GM12878 (cell line): ENCODE data around the gene HDAC5. TPM values are rescaled to one million over a fixed set of nuclear protein-coding genes. Genes with fewer than 3 reads are reported as not detected.

ENCODE experiments used
- ATAC-seq: fragments of 200-7000 bp; cut with Tn5 transposase; 3 replicates; pipeline ENCODE4 v1.9.1; 2020; ENCODE audit warnings: mild to moderate bottlenecking, moderate library complexity
- BruUV-seq: library from RNA; stranded (reverse); fragments of 400-500 nt; replicated peaks from 2 replicates; lab custom pipeline; 2021; lab: Mats Ljungman, UMichigan
- CTCF ChIA-PET: fragments of 300-600 bp; sonication (Branson Sonifier 250); formaldehyde crosslinking; extraction: SDS; loops from one replicate; lab custom pipeline; 2021; ENCODE audit warnings: inconsistent platforms; lab: Yijun Ruan, JAX
- POLR2A ChIA-PET: fragments of 350-600 bp; formaldehyde crosslinking; extraction: SDS; loops from one replicate; lab custom pipeline; 2021; ENCODE audit warnings: inconsistent platforms; lab: Charles Lee
- RAD21 ChIA-PET: fragments of 300-600 bp; sonication (Branson Sonifier 250); formaldehyde crosslinking; loops from one replicate; lab custom pipeline; 2023; ENCODE audit warnings: antibody characterized with exemption; ENCODE audit not compliant: unreplicated experiment; lab: Charles Lee
- SMC1A ChIA-PET: fragments of 300-600 bp; sonication (Branson Sonifier 250); formaldehyde crosslinking; loops from one replicate; lab custom pipeline; 2023; ENCODE audit not compliant: unreplicated experiment, uncharacterized antibody; lab: Charles Lee
- DNase-seq: peaks from one replicate; pipeline ENCODE4 v3.0.0-alpha.2; 2011; ENCODE audit warnings: low read depth, low spot score
- FAIRE-seq: peaks from 3 replicates; lab custom pipeline; 2011; peaks lifted over from hg19 to GRCh38; lab: Jason Lieb, UNC
- H2AFZ ChIP-seq: 2 replicates; pipeline ENCODE4 v1.6.0; 2011; ENCODE audit warnings: low read depth, low read length, control low read depth; ENCODE audit not compliant: control insufficient read depth
- H3K27ac ChIP-seq: 2 replicates; pipeline ENCODE4 v1.5.1; 2011; ENCODE audit warnings: control low read depth; ENCODE audit not compliant: control insufficient read depth, insufficient read depth
- H3K27me3 ChIP-seq, 2 experiments: replicated peaks in 1 of 2; 2 replicates each; pipeline versions ENCODE4 v1.6.0 to v1.6.1; 2011; ENCODE audit warnings: low read length in 1 of 2; ENCODE audit not compliant: control insufficient read depth in 2 of 2, insufficient read depth in 2 of 2
- H3K36me3 ChIP-seq, 2 experiments: 2 replicates each; pipeline ENCODE4 v1.5.1; 2011; ENCODE audit warnings: low read length in 1 of 2; ENCODE audit not compliant: control insufficient read depth in 2 of 2, insufficient read depth in 2 of 2
- H3K4me1 ChIP-seq: 2 replicates; pipeline ENCODE4 v1.6.1; 2011; ENCODE audit warnings: mild to moderate bottlenecking, low read length, moderate library complexity, mixed read lengths; ENCODE audit not compliant: control insufficient read depth, insufficient read depth
- H3K4me2 ChIP-seq: 2 replicates; pipeline ENCODE4 v1.6.0; 2011; ENCODE audit warnings: control low read depth; ENCODE audit not compliant: control insufficient read depth, insufficient read depth
- H3K4me3 ChIP-seq: fragments of 200-600 bp; sonication (generic); 2 replicates; pipeline ENCODE4 v1.5.1; 2016
- H3K79me2 ChIP-seq: 2 replicates; pipeline ENCODE4 v1.6.0; 2011; ENCODE audit warnings: low read length; ENCODE audit not compliant: control insufficient read depth, insufficient read depth
- H3K9ac ChIP-seq: 2 replicates; pipeline ENCODE4 v1.8.0; 2011; ENCODE audit warnings: low read length, control low read depth, mixed read lengths; ENCODE audit not compliant: control insufficient read depth, insufficient read depth
- H3K9me3 ChIP-seq: replicated peaks from 3 replicates; pipeline ENCODE4 v1.5.1; 2011; ENCODE audit warnings: mild to moderate bottlenecking, low read length; ENCODE audit not compliant: control insufficient read depth, insufficient read depth
- H4K20me1 ChIP-seq: 2 replicates; pipeline ENCODE4 v1.6.0; 2011; ENCODE audit not compliant: control insufficient read depth, insufficient read depth
- BCL11A ChIP-seq: IDR thresholded peaks from 2 replicates; pipeline ENCODE4 v1.6.1; 2011; ENCODE audit warnings: low read depth, low read length
- CBFB ChIP-seq: IDR thresholded peaks from 2 replicates; pipeline ENCODE4 v1.6.1; 2016; ENCODE audit warnings: antibody characterized with exemption, low read depth
- CHD1 ChIP-seq: IDR thresholded peaks from 2 replicates; pipeline ENCODE4 v1.6.1; 2012; ENCODE audit warnings: low read depth, low read length, improper control_type of control experiment
- CREM ChIP-seq: IDR thresholded peaks from 2 replicates; pipeline ENCODE4 v1.6.1; 2014; ENCODE audit warnings: antibody characterized with exemption, low read depth
- GATAD2B ChIP-seq: fragments of 450-650 bp; conservative IDR thresholded peaks from 2 replicates; pipeline ENCODE4 v1.6.1; 2017; ENCODE audit warnings: low read depth, mild to moderate bottlenecking, moderate library complexity
- HDAC6 ChIP-seq: fragments of 200-600 bp; sonication (generic); IDR thresholded peaks from one replicate; pipeline ENCODE4 v1.8.0; 2017; ENCODE audit warnings: antibody characterized with exemption; ENCODE audit not compliant: unreplicated experiment
- HDGF ChIP-seq: fragments of 450-650 bp; IDR thresholded peaks from 2 replicates; pipeline ENCODE4 v1.6.1; 2016; ENCODE audit warnings: antibody characterized with exemption
- IKZF1 ChIP-seq: fragments of 450-650 bp; conservative IDR thresholded peaks from 2 replicates; pipeline ENCODE4 v1.6.1; 2017; ENCODE audit warnings: antibody characterized with exemption, mild to moderate bottlenecking
- IRF4 ChIP-seq: IDR thresholded peaks from 2 replicates; pipeline ENCODE4 v1.6.1; 2011; ENCODE audit warnings: low read depth, low read length
- LARP7 ChIP-seq: fragments of 450-650 bp; IDR thresholded peaks from 2 replicates; pipeline ENCODE4 v1.6.1; 2017; ENCODE audit warnings: mild to moderate bottlenecking
- NBN ChIP-seq: fragments of 450-650 bp; IDR thresholded peaks from 2 replicates; pipeline ENCODE4 v1.6.1; 2016
- NFIC ChIP-seq: IDR thresholded peaks from 2 replicates; pipeline ENCODE4 v1.6.1; 2012; ENCODE audit warnings: low read depth, mild to moderate bottlenecking, inconsistent platforms, low read length, moderate library complexity
- NFYB ChIP-seq: IDR thresholded peaks from 2 replicates; pipeline ENCODE4 v1.6.1; 2011; ENCODE audit warnings: low read depth, mild to moderate bottlenecking, low read length, improper control_type of control experiment, moderate library complexity; ENCODE audit not compliant: insufficient read depth
- PML ChIP-seq: IDR thresholded peaks from 2 replicates; pipeline ENCODE4 v1.6.1; 2012; ENCODE audit warnings: low read length, inconsistent platforms
- POLR2AphosphoS2 ChIP-seq: IDR thresholded peaks from 2 replicates; pipeline ENCODE4 v1.6.1; 2011; ENCODE audit warnings: low read depth, mild to moderate bottlenecking, low read length, improper control_type of control experiment, moderate library complexity
- RUNX3 ChIP-seq: IDR thresholded peaks from 2 replicates; pipeline ENCODE4 v1.6.1; 2012; ENCODE audit warnings: low read length, inconsistent platforms
- SUZ12 ChIP-seq: fragments of 200-600 bp; sonication (generic); IDR thresholded peaks from one replicate; pipeline ENCODE4 v1.6.1; 2018; ENCODE audit warnings: antibody characterized with exemption, mild to moderate bottlenecking; ENCODE audit not compliant: unreplicated experiment
- TAF1 ChIP-seq: IDR thresholded peaks from 2 replicates; pipeline ENCODE4 v1.6.1; 2011; ENCODE audit warnings: mild to moderate bottlenecking, low read depth, low read length, borderline replicate concordance
- USF1 ChIP-seq: IDR thresholded peaks from 2 replicates; pipeline ENCODE4 v1.6.1; 2011; ENCODE audit warnings: borderline replicate concordance, low read depth, mild to moderate bottlenecking, moderate library complexity, mixed read lengths, low read length; ENCODE audit not compliant: insufficient read depth; ENCODE audit errors: extremely low read length
- YY1 ChIP-seq: IDR thresholded peaks from 2 replicates; pipeline ENCODE4 v1.6.1; 2011; ENCODE audit warnings: low read depth, mild to moderate bottlenecking, low read length
- ZNF687 ChIP-seq: fragments of 450-650 bp; IDR thresholded peaks from 2 replicates; pipeline ENCODE4 v1.6.1; 2017; ENCODE audit warnings: mild to moderate bottlenecking, moderate library complexity
- WGBS: methylation state at CpG from one replicate; pipeline ENCODE4 v1.1.6; 2016; ENCODE audit warnings: low lambda C conversion rate; ENCODE audit not compliant: insufficient replicate concordance, insufficient coverage; ENCODE audit errors: missing lambda C conversion rate; 5-methylcytosine and 5-hydroxymethylcytosine counted together
- in situ Hi-C: fragments of 300-500 bp; cut with MboI; formaldehyde crosslinking; loops from 9 replicates; pipeline ENCODE4 v1.14.3; 2018; ENCODE audit warnings: mixed read lengths
- intact Hi-C: fragments of 100-400 bp; cut with micrococcal nuclease; formaldehyde crosslinking; loops from one replicate; pipeline ENCODE4 v1.14.2; 2022; ENCODE audit not compliant: unreplicated experiment
- polyA plus RNA-seq, 11 experiments: library from polyadenylated mRNA; depleted of rRNA in 4 of 11; unstranded in 6 of 11; stranded (reverse) in 5 of 11; fragments of >200 nt; fragmentation: Nextera tagmentation in 4 of 11; fragmentation: Illumina TruSeq in 1 of 11; extraction: Ambion mirVana in 4 of 11; extraction: Trizol in 1 of 11; gene quantifications; 1 replicate in 1 of 11; 2 replicates in 10 of 11; pipeline versions ENCODE4 v1.2.1 to v1.2.3, GENCODE V29; 2011 to 2016; ENCODE audit warnings: inconsistent platforms in 2 of 11, missing spikeins in 2 of 11, low read depth in 1 of 11
- total RNA-seq, 4 experiments: library from RNA; depleted of rRNA in 3 of 4; stranded (reverse); fragments of >200 nt in 3 of 4; fragmentation: Illumina TruSeq in 1 of 4; extraction: Trizol in 1 of 4; gene quantifications; 2 replicates each; pipeline versions ENCODE4 v1.2.1 to v1.2.3, GENCODE V29; 2013 to 2021
- TF ChIP-seq, protein P1 (sequence below): IDR thresholded peaks from 2 replicates; pipeline ENCODE4 v1.6.1; 2012; ENCODE audit warnings: low read depth, low read length, improper control_type of control experiment

HDAC5 gene
- total and polyA plus RNA-seq, 10 of the 15 experiments (the other 5 are each of a cell fraction or from before 2014, with no cell fraction given) = 1.1 to 58.0 (median 27.3) TPM

DNA sequence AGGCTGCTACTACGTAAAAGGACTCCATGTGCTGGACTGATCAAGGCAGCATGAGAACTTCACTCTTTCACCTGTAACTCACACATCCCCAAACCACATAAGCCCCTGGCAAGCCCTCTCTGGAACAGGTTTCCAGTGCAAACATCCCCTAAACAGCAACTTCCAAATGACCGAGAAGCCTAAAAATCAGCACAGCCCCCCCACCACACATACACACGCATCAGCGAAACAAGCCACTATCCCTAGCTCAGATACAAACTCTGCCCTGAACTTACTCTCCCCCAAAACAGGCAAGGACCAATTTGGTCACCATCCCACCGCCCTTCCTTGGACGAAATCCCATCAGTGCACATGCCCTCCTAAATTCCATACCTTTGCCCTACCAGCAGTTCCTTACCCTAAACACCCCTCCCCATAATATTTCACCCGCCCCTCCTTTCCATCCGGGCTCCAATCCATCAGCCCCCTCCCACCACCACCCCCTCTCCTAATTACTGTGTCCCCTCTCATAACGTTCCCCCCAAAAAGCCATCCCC is 57.7 kb downstream of the HDAC5 start:
- Histone ChIP-seq H3K4me1 (0 out of 2 replicates have a peak, but pooled peaks cover 3% of the 10 kb centered on the region), H3K4me3 (peak overlapping the region; percentile 84), H3K27me3 (no peaks in the 10 kb centered on the region), H3K36me3 (peaks cover 2 to 9% of the 10 kb centered on the region in 2 experiments; a peak in 3 of 4 replicates), H3K79me2 (peaks cover 50% of the 10 kb centered on the region), H3K27ac (peak overlapping the region; percentile 79), H3K9ac (peak overlapping the region; percentile 70), H4K20me1 (no peaks in the 10 kb centered on the region), H3K4me2 (peak overlapping the region; percentile 23), H3K9me3 (no peaks in the 10 kb centered on the region), H2AFZ (no peak overlapping the region; the same call in 1 of the 2 replicates)
- in situ Hi-C loops = no loop called here
- WGBS = 1% methylated on average over 7 of the region's 9 CpGs
- DNase-seq (no peak), ATAC-seq (peak; percentile 4; the same call in 1 of the 3 replicates), FAIRE-seq (no peak)
- POLR2A ChIA-PET = interaction anchor here (0.6 to 2.1 kb wide), 4 partner anchors 22 to 97 kb away, joined by 4 to 12 read pairs (median 4); partner anchors contain the start of gene HDAC5
- CTCF ChIA-PET = interaction anchor here (0.6 to 2.1 kb wide), 5 partner anchors 25 to 155 kb away, joined by 3 to 6 read pairs (median 3); partner anchors contain the start of gene HDAC5
- BruUV-seq = no TSS peak
- RAD21 ChIA-PET = interaction anchor here (1.0 to 1.4 kb wide), 3 partner anchors 24 to 72 kb away, joined by 3 read pairs; no protein-coding TSS in a partner anchor
- intact Hi-C loops = no loop called here
- SMC1A ChIA-PET = interaction anchor here (1.2 kb wide), 1 partner anchor 10 kb away, joined by 3 read pairs; no protein-coding TSS in a partner anchor
- TF ChIP-seq POLR2AphosphoS2 (no peak), PML (no peak; the same call in 1 of the 2 replicates), HDGF (peak; percentile 93; the same call in 1 of the 2 replicates), TAF1 (no peak), IRF4 (no peak), CBFB (no peak), BCL11A (no peak), NFYB (no peak), CREM (no peak), ZNF687 (no peak), IKZF1 (no peak), RUNX3 (peak; percentile 11; the same call in 1 of the 2 replicates), CHD1 (no peak), SUZ12 (no peak), GATAD2B (no peak), NBN (peak; percentile 55; the same call in 1 of the 2 replicates), USF1 (no peak), LARP7 (no peak), NFIC (no peak), HDAC6 (no peak), YY1 (no peak)
- TF ChIP-seq, protein P1, sequence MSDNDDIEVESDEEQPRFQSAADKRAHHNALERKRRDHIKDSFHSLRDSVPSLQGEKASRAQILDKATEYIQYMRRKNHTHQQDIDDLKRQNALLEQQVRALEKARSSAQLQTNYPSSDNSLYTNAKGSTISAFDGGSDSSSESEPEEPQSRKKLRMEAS = peak; percentile 21
